ENCODE data around the gene LARP4B.

- no peak for TF ChIP-seq POLR2AphosphoS5 (IDR thresholded peaks at IDR 0.05)
- TF ChIP-seq CTCF (IDR thresholded peaks at IDR 0.05; ENCODE audit: poor library complexity, severe bottlenecking), result no peak
- no peak for TF ChIP-seq RAD21 (conservative IDR thresholded peaks at IDR 0.05)
- TF ChIP-seq EP300 (conservative IDR thresholded peaks at IDR 0.05; ENCODE audit: poor library complexity, severe bottlenecking), result no peak
- TF ChIP-seq, protein P1, sequence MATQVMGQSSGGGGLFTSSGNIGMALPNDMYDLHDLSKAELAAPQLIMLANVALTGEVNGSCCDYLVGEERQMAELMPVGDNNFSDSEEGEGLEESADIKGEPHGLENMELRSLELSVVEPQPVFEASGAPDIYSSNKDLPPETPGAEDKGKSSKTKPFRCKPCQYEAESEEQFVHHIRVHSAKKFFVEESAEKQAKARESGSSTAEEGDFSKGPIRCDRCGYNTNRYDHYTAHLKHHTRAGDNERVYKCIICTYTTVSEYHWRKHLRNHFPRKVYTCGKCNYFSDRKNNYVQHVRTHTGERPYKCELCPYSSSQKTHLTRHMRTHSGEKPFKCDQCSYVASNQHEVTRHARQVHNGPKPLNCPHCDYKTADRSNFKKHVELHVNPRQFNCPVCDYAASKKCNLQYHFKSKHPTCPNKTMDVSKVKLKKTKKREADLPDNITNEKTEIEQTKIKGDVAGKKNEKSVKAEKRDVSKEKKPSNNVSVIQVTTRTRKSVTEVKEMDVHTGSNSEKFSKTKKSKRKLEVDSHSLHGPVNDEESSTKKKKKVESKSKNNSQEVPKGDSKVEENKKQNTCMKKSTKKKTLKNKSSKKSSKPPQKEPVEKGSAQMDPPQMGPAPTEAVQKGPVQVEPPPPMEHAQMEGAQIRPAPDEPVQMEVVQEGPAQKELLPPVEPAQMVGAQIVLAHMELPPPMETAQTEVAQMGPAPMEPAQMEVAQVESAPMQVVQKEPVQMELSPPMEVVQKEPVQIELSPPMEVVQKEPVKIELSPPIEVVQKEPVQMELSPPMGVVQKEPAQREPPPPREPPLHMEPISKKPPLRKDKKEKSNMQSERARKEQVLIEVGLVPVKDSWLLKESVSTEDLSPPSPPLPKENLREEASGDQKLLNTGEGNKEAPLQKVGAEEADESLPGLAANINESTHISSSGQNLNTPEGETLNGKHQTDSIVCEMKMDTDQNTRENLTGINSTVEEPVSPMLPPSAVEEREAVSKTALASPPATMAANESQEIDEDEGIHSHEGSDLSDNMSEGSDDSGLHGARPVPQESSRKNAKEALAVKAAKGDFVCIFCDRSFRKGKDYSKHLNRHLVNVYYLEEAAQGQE (IDR thresholded peaks at IDR 0.05; ENCODE audit: borderline replicate concordance), result no peak
- TF ChIP-seq MXI1 (conservative IDR thresholded peaks at IDR 0.05; ENCODE audit: poor library complexity, severe bottlenecking), result no peak
- no peak for TF ChIP-seq TAF1 (IDR thresholded peaks at IDR 0.05; ENCODE audit: low read depth)
- no peak for TF ChIP-seq EZH2 (IDR thresholded peaks at IDR 0.05; ENCODE audit: borderline replicate concordance, insufficient read depth, low read length, poor library complexity, severe bottlenecking)
- TF ChIP-seq SMC3 (conservative IDR thresholded peaks at IDR 0.05; ENCODE audit: poor library complexity), result no peak
Observed at GRCh38 chr10:846126-846685, 85.3 kb downstream of the LARP4B start.
